ENCODE measurements around the gene THAP11.
"Not testable (repeated sequence)": the region's sequence is repeated elsewhere in the genome, so short reads cannot be mapped to it uniquely, and the experiment has no call there.

The THAP11 gene

DNA sequence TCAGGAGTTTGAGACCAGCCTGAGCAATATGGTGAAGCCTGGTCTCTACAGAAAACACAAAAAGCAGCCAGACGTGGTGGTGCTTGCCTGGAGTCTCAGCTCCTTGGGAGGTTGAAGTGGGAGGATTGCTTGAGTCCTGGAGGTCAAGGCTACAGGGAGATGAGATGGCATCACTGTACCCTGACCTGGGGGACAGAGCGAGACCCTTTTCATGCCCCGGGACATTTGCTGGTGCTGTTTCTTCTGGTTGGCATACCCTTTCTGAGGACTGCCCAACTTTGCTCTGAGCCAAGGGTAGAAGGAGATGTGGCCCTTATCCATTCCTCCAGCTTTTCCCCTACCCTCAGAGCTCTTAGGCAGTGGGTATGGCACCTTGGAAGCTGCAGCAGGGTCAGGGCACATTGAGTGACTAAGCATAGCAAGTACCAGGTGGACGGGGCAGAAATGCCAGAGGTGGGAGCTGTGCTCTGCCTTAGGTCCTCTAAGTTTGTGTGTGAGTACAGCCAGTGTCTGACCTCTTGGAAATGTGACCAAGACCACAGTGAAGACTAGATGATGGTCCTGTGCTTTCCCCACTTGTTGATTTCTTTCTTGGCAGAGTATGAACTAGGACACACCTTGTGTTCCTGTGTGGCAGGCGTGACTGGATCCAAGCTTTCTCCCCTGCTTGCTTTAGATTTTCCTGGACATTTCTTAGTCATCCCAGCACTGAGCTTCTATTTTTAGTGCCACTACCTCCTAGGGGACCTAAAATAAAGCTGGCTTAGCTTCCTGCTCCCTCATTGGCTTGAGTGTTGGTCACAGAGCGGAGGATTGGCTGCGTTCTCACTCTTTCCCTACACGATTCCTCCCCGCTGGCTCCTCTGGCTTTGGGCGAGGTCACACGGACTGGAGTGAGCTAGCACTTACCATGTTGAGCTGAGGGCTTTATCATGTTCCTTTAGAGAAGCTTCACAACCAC, 20.8 kb downstream of the THAP11 start:
- DNase-seq (ENCODE audit: low spot score) = no peak

DNA sequence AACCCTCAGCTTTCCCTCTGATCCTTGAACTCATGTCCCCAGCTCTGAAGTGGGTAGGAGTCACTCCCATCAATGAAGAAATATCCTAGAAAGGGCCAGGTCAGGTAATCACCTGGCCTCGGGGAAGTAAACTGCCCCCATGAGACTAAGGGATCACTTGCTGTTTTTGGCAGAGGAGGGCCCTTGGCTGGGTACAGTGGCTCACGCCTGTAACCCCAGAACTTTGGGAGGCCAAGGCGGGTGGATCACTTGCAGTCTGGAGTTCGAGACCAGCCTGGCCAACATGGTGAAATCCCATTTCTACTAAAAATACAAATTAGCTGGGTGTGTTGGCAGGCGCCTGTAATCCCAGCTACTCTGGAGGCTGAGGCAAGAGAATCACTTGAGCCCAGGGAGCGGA, 21.9 kb downstream of the THAP11 start:
- not testable (repeated sequence) for DNase-seq (ENCODE audit: low spot score)

DNA sequence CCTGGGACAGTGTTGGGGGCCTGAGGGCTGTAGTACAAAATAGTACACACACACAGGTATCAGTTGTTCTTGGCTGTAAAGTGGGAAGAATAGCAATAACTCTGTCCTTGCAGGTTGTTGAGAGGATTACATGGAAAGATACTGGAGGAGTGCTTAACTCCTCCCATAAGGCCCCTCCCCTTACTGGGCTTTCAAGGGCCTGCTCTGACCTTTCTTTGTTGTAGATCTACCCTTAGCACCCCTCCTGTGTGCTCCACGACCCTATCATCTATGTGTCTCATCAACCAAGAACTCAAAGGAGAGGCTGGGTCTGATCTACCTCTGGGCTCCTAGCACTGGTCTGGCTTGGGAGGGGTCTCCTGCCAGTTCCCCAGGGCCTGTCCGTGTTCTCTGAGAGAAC, 22.5 kb downstream of the THAP11 start:
- DNase-seq (ENCODE audit: low spot score) = no peak

DNA sequence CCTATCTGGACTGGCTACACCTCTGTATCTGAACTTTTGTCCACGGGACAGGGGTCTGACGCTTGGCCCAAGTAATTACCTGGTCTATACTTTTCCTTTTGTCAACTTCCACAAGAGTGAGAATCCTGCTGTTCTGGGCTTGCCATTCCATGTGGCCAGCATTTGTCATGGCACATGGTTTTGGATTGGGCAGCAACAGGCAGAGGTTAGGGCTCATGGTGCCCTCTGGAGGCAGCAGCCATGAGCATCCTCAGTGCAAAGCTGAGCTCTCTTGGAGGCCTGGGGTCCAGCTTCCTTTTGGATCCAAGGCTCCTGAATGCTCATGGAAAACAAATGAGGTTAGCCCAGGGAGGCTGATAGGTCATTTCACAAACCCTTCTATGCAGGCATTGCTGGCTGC, 23.2 kb downstream of the THAP11 start:
- DNase-seq (ENCODE audit: low spot score) = no peak

DNA sequence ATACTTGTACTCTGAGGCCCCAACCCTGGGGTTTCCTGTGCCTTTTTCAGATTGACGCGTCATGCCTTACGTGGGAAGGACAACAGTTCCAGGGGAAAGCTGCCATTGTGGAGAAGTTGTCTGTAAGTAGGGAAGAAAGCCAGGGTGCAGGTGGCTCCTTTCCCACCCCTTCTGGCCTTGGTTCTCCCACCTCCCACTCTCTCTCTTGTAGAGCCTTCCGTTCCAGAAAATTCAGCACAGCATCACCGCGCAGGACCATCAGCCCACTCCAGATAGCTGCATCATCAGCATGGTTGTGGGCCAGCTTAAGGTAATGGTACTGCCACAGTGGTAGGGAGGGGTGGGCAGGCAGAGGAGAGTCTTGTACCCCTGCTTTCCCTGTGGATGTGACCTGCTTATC, 26.2 kb downstream of the THAP11 start:
- no peak for DNase-seq (ENCODE audit: low spot score)

DNA sequence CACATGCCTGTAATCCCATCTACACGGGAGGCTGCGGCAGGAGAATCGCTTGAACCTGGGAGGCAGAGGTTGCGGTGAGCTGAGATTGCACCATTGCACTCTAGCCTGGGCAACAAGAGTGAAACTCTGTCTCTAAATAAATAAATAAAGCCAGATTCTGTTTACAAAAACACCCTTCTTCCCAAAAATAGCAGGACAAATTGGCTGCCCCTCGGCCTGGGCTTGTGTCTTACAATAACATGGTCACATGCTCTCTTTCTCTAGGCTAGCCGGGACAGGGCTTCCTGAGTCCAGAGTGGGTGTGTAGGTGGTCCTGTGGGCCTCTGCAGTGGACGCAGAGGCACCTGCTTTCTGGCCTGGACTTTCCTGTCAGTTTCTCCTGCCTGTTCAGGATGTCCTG, 27.5 kb downstream of the THAP11 start:
- no peak for DNase-seq (ENCODE audit: low spot score)

DNA sequence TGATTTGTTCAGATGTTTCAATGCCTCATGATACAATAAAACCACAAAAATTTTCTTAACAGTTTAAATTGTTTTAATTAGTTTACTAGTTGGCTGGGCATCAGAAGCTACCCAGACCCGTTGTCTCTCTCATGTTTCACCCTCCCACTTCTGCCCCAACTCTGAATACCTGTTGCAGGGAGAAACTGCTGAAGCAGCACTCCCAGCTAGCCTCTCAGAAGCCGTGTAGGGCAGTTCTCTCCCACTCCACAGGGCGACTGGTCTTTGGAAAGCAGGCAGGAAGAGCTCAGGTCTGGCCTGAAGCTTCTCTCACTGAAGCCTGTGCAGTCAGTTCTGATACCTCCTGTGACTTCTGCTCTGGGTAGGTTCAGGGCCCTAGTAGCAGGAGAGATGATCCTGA, 29.1 kb downstream of the THAP11 start:
- DNase-seq (ENCODE audit: low spot score) = no peak

DNA sequence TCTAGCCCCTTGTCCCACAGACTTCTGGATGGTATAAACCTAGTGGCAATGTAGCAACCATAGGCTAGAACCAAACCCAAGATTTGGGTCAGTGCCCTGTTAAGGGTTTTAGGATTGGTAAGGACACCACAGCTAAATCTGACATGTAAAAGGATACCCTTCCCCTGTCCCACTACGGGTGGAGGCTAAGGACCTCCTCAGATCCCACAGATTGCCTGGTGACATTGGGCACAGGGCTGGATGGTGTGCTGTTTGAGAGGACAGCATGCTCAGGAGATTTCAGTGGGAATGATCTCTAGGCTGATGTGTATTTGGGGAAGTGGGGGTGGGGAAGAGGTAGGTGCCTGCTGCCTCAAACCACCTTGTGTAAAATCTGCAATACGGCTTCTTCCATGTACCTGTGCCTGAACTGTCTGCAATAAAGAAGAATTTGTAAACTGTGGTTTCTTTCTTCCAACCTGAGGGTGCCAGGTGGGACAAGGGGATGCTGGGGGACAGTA, 30.1 kb downstream of the THAP11 start:
- no peak for DNase-seq (ENCODE audit: low spot score)

DNA sequence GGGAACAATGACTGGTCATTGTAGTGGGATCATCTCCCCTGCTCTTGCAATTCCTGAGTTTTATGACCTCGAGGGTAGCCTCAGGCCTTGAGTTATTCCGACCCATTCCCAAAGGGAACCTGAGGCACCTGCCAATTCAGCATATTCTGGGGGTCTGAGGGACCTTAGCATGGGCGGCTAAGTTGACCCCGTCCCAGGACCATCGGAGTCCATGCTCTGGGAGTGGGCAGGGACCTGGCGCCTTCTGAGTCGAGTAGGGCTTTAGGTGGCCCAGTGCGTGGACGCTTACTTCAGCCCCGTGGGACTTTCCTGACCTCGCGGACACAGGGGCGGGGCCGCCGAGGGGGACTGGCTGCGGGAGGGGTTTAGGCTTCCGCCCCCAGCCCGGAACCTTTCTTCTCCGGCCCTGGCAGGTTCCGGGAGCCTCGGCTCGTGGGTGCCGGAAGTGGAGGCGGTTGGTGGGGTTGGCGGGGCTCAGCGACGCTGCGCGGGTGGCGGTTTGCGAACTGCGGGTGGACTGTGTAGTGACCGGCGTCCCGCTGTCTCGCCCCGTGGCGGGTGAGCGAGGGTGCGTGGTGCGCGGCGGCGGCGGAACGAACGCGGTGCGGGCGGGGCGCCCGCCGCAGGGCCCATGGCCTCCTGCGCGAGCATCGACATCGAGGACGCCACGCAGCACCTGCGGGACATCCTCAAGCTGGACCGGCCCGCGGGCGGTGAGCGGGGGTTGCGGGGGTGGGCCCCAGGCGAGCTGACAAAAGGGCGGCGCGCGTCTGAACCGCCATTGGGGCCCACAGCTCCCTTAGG, 30.7 kb downstream of the THAP11 start, which contains the start of gene EDC4:
Gene EDC4, plus strand, starts transcription at position 422 of the 804 bp plus-strand sequence. Its CDS starts 210 bp downstream, at position 632.
- peak; percentile 88 for DNase-seq (ENCODE audit: low spot score)

DNA sequence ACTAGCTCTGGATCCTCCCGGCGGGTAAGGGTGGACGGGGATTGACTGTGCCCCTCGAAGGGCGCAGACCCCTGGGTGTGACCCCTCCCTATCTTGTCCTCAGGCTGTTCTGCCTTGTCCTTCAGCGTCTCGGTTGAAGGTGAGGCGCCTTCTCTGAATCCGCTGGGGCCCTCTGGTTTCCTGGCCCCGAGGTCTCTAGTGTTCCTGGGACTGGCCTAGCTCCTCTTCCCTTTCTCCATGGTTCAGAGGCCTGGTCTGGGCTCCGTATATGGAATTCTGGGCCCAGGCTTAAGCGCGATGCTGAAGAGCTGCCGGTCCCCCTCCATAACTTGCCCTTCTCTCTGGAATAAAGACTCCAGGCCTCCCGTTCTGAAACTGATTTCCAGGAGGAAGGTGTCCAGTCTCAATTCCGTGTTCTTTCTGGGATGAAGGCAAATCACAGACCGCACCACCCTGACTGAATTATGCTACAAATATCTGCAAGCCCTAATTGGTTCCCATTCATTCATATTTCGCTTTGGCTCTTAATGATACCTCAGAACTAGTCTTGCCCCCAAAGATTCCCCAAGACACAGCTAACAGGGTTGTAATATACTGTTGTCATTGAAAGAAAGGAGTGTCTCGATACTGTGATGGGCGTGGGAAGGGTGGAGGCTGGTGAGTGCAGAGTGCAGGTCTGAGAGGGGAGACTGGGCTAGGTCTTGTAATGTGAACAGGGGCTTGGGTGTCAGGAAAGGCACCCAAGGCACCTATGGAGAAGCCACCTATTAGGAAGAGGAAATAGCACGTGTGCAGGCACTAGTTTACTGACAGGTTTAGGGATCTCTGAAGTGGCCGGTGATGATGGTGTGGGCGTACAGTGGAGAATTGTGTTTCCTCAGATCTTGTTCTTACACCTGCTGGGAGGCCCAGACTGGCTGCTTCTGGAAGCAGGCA, 31.6 kb downstream of the THAP11 start:
- no peak for DNase-seq (ENCODE audit: low spot score)

DNA sequence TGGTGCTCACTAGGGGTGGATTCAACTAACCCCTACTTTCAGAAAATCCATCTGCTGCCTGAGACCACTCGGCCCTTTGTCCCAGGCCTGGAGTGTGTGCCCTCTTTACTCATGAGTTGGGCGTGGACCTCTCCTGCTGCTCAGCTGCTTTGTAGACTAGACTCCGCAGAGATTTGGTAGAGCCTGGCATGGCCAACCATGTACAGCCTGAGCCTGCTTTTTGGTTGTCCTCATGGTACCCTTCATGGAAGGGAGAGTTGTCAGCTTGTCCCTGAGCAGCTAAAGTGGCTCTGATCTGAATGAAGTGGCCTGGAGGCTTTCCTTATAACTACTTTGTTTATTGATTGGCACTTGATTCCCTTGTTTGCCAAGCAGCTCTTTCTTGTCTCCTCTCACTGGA, 32.3 kb downstream of the THAP11 start:
- no peak for DNase-seq (ENCODE audit: low spot score)

DNA sequence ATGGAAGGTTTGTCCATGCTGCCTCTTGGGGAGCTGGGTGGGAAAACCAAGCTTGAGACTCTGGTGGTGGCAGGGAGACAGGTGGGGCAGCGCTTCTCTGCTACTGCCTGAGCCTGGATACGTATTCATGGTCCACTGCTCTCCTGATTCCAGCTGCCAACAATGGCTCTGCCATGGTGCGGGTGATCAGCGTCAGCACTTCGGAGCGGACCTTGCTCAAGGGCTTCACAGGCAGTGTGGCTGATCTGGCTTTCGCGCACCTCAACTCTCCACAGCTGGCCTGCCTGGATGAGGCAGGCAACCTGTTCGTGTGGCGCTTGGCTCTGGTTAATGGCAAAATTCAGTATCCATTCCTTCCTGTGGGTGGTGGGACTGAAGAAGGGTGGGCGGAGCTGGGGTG, 34.9 kb downstream of the THAP11 start:
- no peak for DNase-seq (ENCODE audit: low spot score)

DNA sequence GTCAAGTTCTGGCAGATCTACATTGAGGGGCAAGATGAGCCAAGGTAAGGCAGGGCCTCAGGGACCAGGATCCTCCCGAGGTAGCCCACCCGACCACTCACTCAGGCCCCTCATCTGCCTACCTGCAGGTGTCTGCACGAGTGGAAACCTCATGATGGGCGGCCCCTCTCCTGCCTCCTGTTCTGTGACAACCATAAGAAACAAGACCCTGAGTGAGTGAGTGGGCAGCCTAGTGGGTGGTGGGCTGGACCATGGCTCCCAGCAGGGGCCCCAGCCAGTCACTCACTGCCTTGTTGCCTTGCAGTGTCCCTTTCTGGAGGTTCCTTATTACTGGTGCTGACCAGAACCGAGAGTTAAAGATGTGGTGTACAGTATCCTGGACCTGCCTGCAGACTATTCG, 36.1 kb downstream of the THAP11 start:
- DNase-seq (ENCODE audit: low spot score) = no peak

DNA sequence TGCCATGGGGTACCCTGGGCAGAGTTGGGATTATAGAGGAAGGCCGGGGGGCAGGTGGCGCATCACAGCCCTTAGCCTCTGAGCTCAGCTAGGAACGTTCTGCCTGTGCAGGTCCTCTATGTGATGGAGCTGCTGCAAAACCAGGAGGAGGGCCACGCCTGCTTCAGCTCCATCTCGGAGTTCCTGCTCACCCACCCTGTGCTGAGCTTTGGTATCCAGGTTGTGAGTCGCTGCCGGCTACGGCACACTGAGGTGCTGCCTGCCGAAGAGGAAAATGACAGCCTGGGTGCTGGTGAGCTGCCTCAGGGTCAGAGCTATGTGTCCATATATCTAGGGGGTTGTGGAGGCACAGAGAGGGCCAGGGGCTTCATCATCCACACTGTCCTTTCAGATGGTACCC, 36.7 kb downstream of the THAP11 start:
- DNase-seq (ENCODE audit: low spot score) = no peak

DNA sequence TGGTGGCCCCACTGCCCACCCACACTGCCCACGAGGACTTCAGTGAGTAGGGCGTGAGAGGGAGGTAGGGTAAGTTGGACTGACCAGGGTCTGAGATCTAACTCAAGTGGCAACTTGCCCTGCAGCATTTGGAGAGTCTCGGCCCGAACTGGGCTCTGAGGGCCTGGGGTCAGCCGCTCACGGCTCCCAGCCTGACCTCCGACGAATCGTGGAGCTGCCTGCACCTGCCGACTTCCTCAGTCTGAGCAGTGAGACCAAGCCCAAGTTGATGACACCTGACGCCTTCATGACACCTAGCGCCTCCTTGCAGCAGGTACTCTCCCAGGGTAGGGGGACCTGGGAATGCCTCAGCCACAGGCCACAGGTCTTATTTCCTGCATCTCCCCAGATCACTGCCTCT, 37.3 kb downstream of the THAP11 start:
- DNase-seq (ENCODE audit: low spot score) = no peak

DNA sequence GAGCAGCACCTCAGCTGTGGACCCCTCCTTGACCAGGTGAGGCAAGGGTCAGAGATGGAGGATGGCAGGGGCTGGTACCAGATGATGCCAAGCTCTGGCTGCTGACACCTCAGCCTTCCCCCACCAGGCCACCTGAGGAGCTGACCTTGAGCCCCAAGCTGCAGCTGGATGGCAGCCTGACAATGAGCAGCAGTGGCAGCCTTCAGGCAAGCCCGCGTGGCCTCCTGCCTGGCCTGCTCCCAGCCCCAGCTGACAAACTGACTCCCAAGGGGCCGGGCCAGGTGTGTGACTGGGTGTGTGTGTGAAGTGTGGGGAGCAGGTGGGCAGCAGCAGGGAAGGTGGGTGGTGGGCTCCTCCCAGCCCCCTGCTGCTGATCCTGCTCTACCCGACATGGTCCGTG, 37.8 kb downstream of the THAP11 start:
- DNase-seq (ENCODE audit: low spot score) = no peak

DNA sequence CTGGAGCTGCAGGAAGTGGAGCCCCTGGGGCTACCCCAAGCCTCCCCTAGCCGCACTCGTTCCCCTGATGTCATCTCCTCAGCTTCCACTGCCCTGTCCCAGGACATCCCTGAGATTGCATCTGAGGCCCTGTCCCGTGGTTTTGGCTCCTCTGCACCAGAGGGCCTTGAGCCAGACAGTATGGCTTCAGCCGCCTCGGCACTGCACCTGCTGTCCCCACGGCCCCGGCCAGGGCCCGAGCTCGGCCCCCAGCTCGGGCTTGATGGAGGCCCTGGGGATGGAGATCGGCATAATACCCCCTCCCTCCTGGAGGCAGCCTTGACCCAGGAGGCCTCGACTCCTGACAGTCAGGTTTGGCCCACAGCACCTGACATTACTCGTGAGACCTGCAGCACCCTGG, 38.5 kb downstream of the THAP11 start:
- no peak for DNase-seq (ENCODE audit: low spot score)

DNA sequence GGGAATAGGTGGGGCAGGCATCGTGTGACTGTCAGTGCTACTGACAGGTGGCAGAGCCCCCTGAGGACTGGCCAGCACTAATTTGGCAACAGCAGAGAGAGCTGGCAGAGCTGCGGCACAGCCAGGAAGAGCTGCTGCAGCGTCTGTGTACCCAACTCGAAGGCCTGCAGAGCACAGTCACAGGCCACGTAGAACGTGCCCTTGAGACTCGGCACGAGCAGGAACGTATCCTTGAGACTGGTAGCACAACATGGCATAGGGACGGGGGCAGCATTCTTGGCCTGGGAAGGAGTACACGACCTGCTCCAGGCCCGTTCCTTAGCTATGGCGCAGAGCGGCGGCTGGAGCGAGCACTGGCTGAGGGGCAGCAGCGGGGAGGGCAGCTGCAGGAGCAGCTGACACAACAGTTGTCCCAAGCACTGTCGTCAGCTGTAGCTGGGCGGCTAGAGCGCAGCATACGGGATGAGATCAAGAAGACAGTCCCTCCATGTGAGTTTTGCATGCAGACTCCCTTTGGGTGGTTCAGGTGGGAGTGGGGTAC, 39.6 kb downstream of the THAP11 start:
- DNase-seq (ENCODE audit: low spot score) = no peak

DNA sequence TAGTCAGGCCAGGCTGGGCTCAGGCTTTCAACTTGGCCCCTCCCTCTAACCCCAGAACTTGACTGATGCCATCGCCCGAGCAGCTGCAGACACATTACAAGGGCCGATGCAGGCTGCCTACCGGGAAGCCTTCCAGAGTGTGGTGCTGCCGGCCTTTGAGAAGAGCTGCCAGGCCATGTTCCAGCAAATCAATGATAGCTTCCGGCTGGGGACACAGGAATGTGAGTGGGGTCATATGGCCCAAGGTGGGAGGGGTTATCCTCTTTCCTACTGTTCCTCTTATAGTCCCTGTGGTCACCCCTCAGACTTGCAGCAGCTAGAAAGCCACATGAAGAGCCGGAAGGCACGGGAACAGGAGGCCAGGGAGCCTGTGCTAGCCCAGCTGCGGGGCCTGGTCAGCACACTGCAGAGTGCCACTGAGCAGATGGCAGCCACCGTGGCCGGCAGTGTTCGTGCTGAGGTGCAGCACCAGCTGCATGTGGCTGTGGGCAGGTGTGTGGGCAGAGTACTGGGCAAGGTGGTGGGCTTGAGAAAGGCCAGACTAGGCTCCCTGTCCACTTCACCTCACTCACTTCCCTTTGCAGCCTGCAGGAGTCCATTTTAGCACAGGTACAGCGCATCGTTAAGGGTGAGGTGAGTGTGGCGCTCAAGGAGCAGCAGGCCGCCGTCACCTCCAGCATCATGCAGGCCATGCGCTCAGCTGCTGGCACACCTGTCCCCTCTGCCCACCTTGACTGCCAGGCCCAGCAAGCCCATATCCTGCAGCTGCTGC, 40.4 kb downstream of the THAP11 start:
- DNase-seq (ENCODE audit: low spot score) = no peak

DNA sequence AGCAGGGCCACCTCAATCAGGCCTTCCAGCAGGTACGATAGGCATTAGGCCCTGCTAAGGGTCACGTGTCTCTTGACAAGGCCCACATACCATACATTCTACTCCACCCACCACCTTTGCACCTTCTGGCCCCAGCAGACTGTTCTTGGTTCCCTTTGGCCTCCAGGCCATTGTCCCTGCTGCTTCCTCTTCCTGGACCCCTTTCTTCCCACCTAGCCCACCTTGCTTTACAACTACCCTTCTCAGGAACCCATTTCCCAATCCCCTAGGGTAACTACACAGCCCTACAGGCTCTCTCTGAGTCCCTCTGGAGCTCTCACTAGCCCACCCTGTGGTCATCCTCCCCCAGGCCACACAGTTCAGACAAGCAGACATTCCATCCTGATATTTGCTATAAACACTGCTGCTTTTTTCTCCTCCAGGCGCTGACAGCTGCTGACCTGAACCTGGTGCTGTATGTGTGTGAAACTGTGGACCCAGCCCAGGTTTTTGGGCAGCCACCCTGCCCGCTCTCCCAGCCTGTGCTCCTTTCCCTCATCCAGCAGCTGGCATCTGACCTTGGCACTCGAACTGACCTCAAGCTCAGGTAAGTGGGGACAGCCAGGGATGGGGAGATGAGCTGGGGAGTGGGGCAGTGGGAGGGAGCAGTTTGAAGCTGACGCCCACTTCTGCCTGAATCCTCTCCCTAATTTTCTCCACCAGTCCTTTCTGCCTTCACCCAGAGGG, 41.2 kb downstream of the THAP11 start:
- no peak for DNase-seq (ENCODE audit: low spot score)
